B cell (primary cell): Measurements from ENCODE around the gene CCDC7. TPM values are rescaled to one million over a fixed set of nuclear protein-coding genes. Genes with fewer than 3 reads are reported as not detected.

ENCODE experiments used
- ATAC-seq: fragments of 200-7000 bp; cut with Tn5 transposase; one replicate; pipeline ENCODE4 v1.10.0; 2021; ENCODE audit warnings: low read depth, mild to moderate bottlenecking, moderate number of reproducible peaks, moderate library complexity
- CTCF ChIA-PET: fragments of 350-600 bp; sonication (Branson Sonifier 250); formaldehyde crosslinking; loops from one replicate; lab custom pipeline; 2021; ENCODE audit warnings: antibody characterized with exemption, inconsistent platforms; lab: Charles Lee
- POLR2A ChIA-PET: fragments of 350-600 bp; sonication (Branson Sonifier 250); formaldehyde crosslinking; loops from one replicate; lab custom pipeline; 2021; ENCODE audit warnings: antibody characterized with exemption; lab: Charles Lee
- DNase-seq: peaks from one replicate; pipeline ENCODE4 v3.0.0; 2013
- H2AFZ ChIP-seq: 2 replicates; pipeline ENCODE4 v1.6.1; 2012; ENCODE audit warnings: mild to moderate bottlenecking, low read depth, low read length; ENCODE audit not compliant: insufficient read depth, poor library complexity, severe bottlenecking
- H3K27ac ChIP-seq, 2 donors: 1 replicate in 1 of 2; 2 replicates in 1 of 2; pipeline ENCODE4 v1.5.1; 2012 to 2013; ENCODE audit warnings: low read length in 2 of 2, mild to moderate bottlenecking in 2 of 2, moderate library complexity in 1 of 2
- H3K27me3 ChIP-seq, 4 experiments: fragments of 200-600 bp in 1 of 4; sonication (generic) in 1 of 4; replicated peaks in 1 of 4; 1 replicate in 2 of 4; 2 replicates in 2 of 4; pipeline versions ENCODE4 v1.6.1 to v1.7.0; 2013 to 2016; ENCODE audit warnings: low read length in 3 of 4, mild to moderate bottlenecking in 2 of 4, mixed read lengths in 1 of 4, moderate library complexity in 1 of 4; ENCODE audit not compliant: insufficient read depth in 4 of 4, control insufficient read depth in 3 of 4; ENCODE audit errors: control extremely low read depth in 1 of 4
- H3K36me3 ChIP-seq, 2 experiments: replicated peaks in 1 of 2; 1 replicate in 1 of 2; 2 replicates in 1 of 2; pipeline versions ENCODE4 v1.6.1 to v1.7.1; 2013; ENCODE audit warnings: low read length in 1 of 2; ENCODE audit not compliant: insufficient read depth in 2 of 2, control insufficient read depth in 1 of 2; ENCODE audit errors: control extremely low read depth in 1 of 2, extremely low read depth in 1 of 2
- H3K4me1 ChIP-seq, 2 donors: fragments of 200-600 bp in 1 of 2; sonication (generic) in 1 of 2; 1 replicate in 1 of 2; 2 replicates in 1 of 2; pipeline versions ENCODE4 v1.5.1 to v1.6.1; 2013 to 2017; ENCODE audit warnings: low read length in 2 of 2; ENCODE audit not compliant: control insufficient read depth in 2 of 2, insufficient read depth in 2 of 2
- H3K4me2 ChIP-seq: replicated peaks from 2 replicates; pipeline ENCODE3; 2012; ENCODE audit warnings: mild to moderate bottlenecking, low read depth, low read length; ENCODE audit not compliant: poor library complexity, severe bottlenecking
- H3K4me3 ChIP-seq, 5 experiments: fragments of 200-600 bp in 1 of 5; sonication (generic) in 1 of 5; 1 replicate in 3 of 5; 2 replicates in 2 of 5; pipeline versions ENCODE4 v1.5.1 to v1.7.0; 2011 to 2016; ENCODE audit warnings: low read length in 4 of 5, mild to moderate bottlenecking in 4 of 5, low read depth in 2 of 5, control low read depth in 1 of 5, moderate library complexity in 1 of 5; ENCODE audit not compliant: insufficient read depth in 1 of 5; ENCODE audit errors: control extremely low read depth in 1 of 5, extremely low read depth in 1 of 5
- H3K79me2 ChIP-seq: fragments of 200-600 bp; sonication (generic); one replicate; pipeline ENCODE4 v1.6.0; 2016; ENCODE audit warnings: low read length; ENCODE audit not compliant: control insufficient read depth, insufficient read depth
- H3K9ac ChIP-seq: fragments of 200-600 bp; sonication (generic); 2 replicates; pipeline ENCODE4 v1.6.1; 2017; ENCODE audit warnings: mild to moderate bottlenecking, low read length, moderate library complexity
- H3K9me3 ChIP-seq, 3 donors: one replicate each; pipeline versions ENCODE4 v1.6.1 to v1.7.1; 2013; ENCODE audit warnings: low read length in 2 of 3; ENCODE audit not compliant: control insufficient read depth in 2 of 3, insufficient read depth in 1 of 3; ENCODE audit errors: control extremely low read depth in 1 of 3
- H4K20me1 ChIP-seq: 2 replicates; pipeline ENCODE4 v1.6.0; 2012; ENCODE audit warnings: mild to moderate bottlenecking, low read length; ENCODE audit not compliant: insufficient read depth, control insufficient read depth, poor library complexity, severe bottlenecking
- H3K27ac Mint-ChIP-seq: one replicate; pipeline ENCODE4 v1.8.0; 2021; ENCODE audit warnings: mixed read lengths
- H3K27me3 Mint-ChIP-seq: one replicate; pipeline ENCODE4 v1.8.0; 2021; ENCODE audit warnings: mixed read lengths
- H3K4me1 Mint-ChIP-seq: one replicate; pipeline ENCODE4 v1.8.0; 2021; ENCODE audit warnings: mixed read lengths
- H3K4me3 Mint-ChIP-seq: one replicate; pipeline ENCODE4 v1.8.0; 2021; ENCODE audit warnings: mixed read lengths
- H3K9me3 Mint-ChIP-seq: one replicate; pipeline ENCODE4 v1.8.0; 2022; ENCODE audit warnings: mixed read lengths; ENCODE audit not compliant: insufficient read depth
- CTCF ChIP-seq: fragments of 200-600 bp; IDR thresholded peaks from one replicate; pipeline ENCODE4 v1.8.0; 2022; ENCODE audit warnings: antibody characterized with exemption, mild to moderate bottlenecking
- EZH2 ChIP-seq: IDR thresholded peaks from 2 replicates; pipeline ENCODE4 v1.6.1; 2012; ENCODE audit warnings: borderline replicate concordance, low read depth, mild to moderate bottlenecking, moderate library complexity, low read length; ENCODE audit not compliant: insufficient read depth, poor library complexity, severe bottlenecking
- WGBS: methylation state at CpG from one replicate; pipeline ENCODE4 v1.1.5; 2013; ENCODE audit warnings: missing lambda C conversion rate; ENCODE audit not compliant: insufficient coverage; 5-methylcytosine and 5-hydroxymethylcytosine counted together
- intact Hi-C: fragments of 100-400 bp; cut with micrococcal nuclease; formaldehyde crosslinking; loops from one replicate; pipeline ENCODE4 v1.10.0; 2022
- polyA plus RNA-seq: library from polyadenylated mRNA; depleted of rRNA; stranded (reverse); fragments of >200 nt; gene quantifications from 2 replicates; pipeline ENCODE4 v1.2.3, GENCODE V29; 2012
- total RNA-seq, 2 donors: library from RNA; stranded (reverse); fragments of 120-200 nt in 1 of 2; gene quantifications; 1 replicate in 1 of 2; 2 replicates in 1 of 2; pipeline versions ENCODE4 v1.2.3 to v1.2.4, GENCODE V29; 2013 to 2022

Gene CCDC7
- total and polyA plus RNA-seq, 2 donors (not counting 1 experiment from before 2014, with no cell fraction given) = 2.6 to 26.6 TPM

- CTCF ChIA-PET = no interaction called here
- Histone ChIP-seq H3K36me3 (no peaks in the 10 kb centered on the region), H3K79me2 (no peaks in the 10 kb centered on the region), H2AFZ (no peak overlapping the region), H3K27ac (no peak overlapping the region), H4K20me1 (no peaks in the 10 kb centered on the region), H3K9ac (no peak overlapping the region), H3K4me1 (no peaks in the 10 kb centered on the region), H3K4me2 (no peak overlapping the region), H3K9me3 (peaks cover 0 to 17% (median 7%) of the 10 kb centered on the region in 3 donors), H3K4me3 (no peak overlapping the region), H3K27me3 (no peaks in the 10 kb centered on the region)
- no peaks in the 10 kb centered on the region for H3K27me3 Mint-ChIP-seq
- DNase-seq (no peak), ATAC-seq (no peak)
- no peaks in the 10 kb centered on the region for H3K4me1 Mint-ChIP-seq
- TF ChIP-seq EZH2 = no peak
- no peak for TF ChIP-seq CTCF
- peaks cover 9% of the 10 kb centered on the region for H3K9me3 Mint-ChIP-seq
- no peak overlapping the region for H3K27ac Mint-ChIP-seq
- intact Hi-C loops = no loop called here
- H3K4me3 Mint-ChIP-seq = no peak overlapping the region
- POLR2A ChIA-PET = no interaction called here
These were observed 84.3 kb downstream of the CCDC7 start for GRCh38 chr10:32530231-32530630.

GRCh38 chr10:32538256-32538655 is 92.3 kb downstream of the CCDC7 start:
- H3K9me3 ChIP-seq = peaks cover 1 to 16% (median 7%) of the 10 kb centered on the region in 3 donors
- H3K4me1 ChIP-seq = no peaks in the 10 kb centered on the region
- ATAC-seq = no peak
- intact Hi-C loops = no loop called here
- H3K27me3 Mint-ChIP-seq = no peaks in the 10 kb centered on the region
- no peak overlapping the region for H3K27ac Mint-ChIP-seq
- H3K9ac ChIP-seq = no peak overlapping the region
- ChIA-PET CTCF (no interaction called here), POLR2A (no interaction called here)
- peaks cover 8% of the 10 kb centered on the region for H3K9me3 Mint-ChIP-seq
- no peaks in the 10 kb centered on the region for H3K4me1 Mint-ChIP-seq
- TF ChIP-seq CTCF = no peak
- TF ChIP-seq EZH2 = no peak
- no peaks in the 10 kb centered on the region for H3K79me2 ChIP-seq
- no peak overlapping the region for H3K4me2 ChIP-seq
- WGBS = 67% methylated on average over 1 of the region's 3 CpGs
- no peak for DNase-seq
- H3K36me3 ChIP-seq = no peaks in the 10 kb centered on the region
- no peak overlapping the region for H3K27ac ChIP-seq
- H3K4me3 Mint-ChIP-seq = no peak overlapping the region
- H2AFZ ChIP-seq = no peak overlapping the region
- H3K27me3 ChIP-seq = no peaks in the 10 kb centered on the region
- H3K4me3 ChIP-seq = no peak overlapping the region
- no peaks in the 10 kb centered on the region for H4K20me1 ChIP-seq
